Heart right ventricle (tissue), 16 donors: ENCODE results near the gene VPREB1. TPM values are rescaled to one million over a fixed set of nuclear protein-coding genes. Genes with fewer than 3 reads are reported as not detected.
"Not testable (repeated sequence)": the region's sequence is repeated elsewhere in the genome, so short reads cannot be mapped to it uniquely, and the experiment has no call there.

Experiments used
- ATAC-seq, 8 donors: fragments of 200-7000 bp; cut with Tn5 transposase; one replicate each; pipeline ENCODE4 v1.9.1; 2020; ENCODE audit warnings: mild to moderate bottlenecking in 8 of 8, moderate library complexity in 8 of 8, moderate number of reproducible peaks in 1 of 8
- DNase-seq, 2 donors: peaks; one replicate each; pipeline ENCODE4 v3.0.0-alpha.2; 2020
- H3K27ac ChIP-seq, 10 donors: fragments of 200-600 bp; sonication (generic) in 2 of 10; one replicate each; pipeline versions ENCODE4 v1.5.0 to v1.8.0; 2020 to 2022; ENCODE audit warnings: mild to moderate bottlenecking in 3 of 10
- H3K27me3 ChIP-seq, 7 donors: fragments of 200-600 bp; one replicate each; pipeline ENCODE4 v1.8.0; 2021 to 2022; ENCODE audit warnings: mild to moderate bottlenecking in 2 of 7
- H3K36me3 ChIP-seq, 9 donors: fragments of 200-600 bp; sonication (generic) in 1 of 9; one replicate each; pipeline versions ENCODE4 v1.5.0 to v1.8.0; 2020 to 2022; ENCODE audit warnings: mild to moderate bottlenecking in 2 of 9
- H3K4me1 ChIP-seq, 9 donors: fragments of 200-600 bp; sonication (generic) in 1 of 9; one replicate each; pipeline versions ENCODE4 v1.5.0 to v1.8.0; 2020 to 2022; ENCODE audit warnings: mild to moderate bottlenecking in 4 of 9
- H3K4me3 ChIP-seq, 10 donors: fragments of 200-600 bp; sonication (generic) in 2 of 10; one replicate each; pipeline versions ENCODE4 v1.5.0 to v1.8.0; 2020 to 2022; ENCODE audit warnings: mild to moderate bottlenecking in 7 of 10, moderate library complexity in 2 of 10
- H3K9me3 ChIP-seq, 11 donors: fragments of 200-600 bp in 10 of 11; sonication (generic) in 2 of 11; one replicate each; pipeline versions ENCODE4 v1.5.0 to v1.8.0; 2013 to 2022; ENCODE audit warnings: mild to moderate bottlenecking in 2 of 11, control low read depth in 1 of 11, moderate library complexity in 1 of 11
- CTCF ChIP-seq, 9 donors: fragments of 200-600 bp; sonication (generic) in 2 of 9; IDR thresholded peaks; one replicate each; pipeline versions ENCODE4 v1.5.0 to v1.8.0; 2021 to 2022; ENCODE audit warnings: antibody characterized with exemption in 9 of 9, mild to moderate bottlenecking in 5 of 9, moderate library complexity in 1 of 9
- WGBS, 2 donors: extraction: QIAGEN DNeasy Blood & Tissue Kit; methylation state at CpG; one replicate each; pipeline ENCODE4 v1.1.7; 2013; ENCODE audit warnings: inconsistent platforms in 1 of 2; 5-methylcytosine and 5-hydroxymethylcytosine counted together
- intact Hi-C, 10 donors: fragments of 100-400 bp; cut with DNase I; formaldehyde crosslinking; loops; one replicate each; pipeline versions ENCODE4 v1.11.1 to v1.14.2; 2022
- polyA plus RNA-seq, 2 donors: library from polyadenylated mRNA; stranded (reverse); fragments of 200-250 nt; gene quantifications; one replicate each; pipeline ENCODE4 v1.2.3, GENCODE V29; 2013
- total RNA-seq, 10 donors: library from RNA; stranded (reverse); fragmentation: NEBNext Ultra II Directional in 3 of 10; extraction: Animal tissue kit (Norgen Biotek cat#: 25700) in 3 of 10; gene quantifications; one replicate each; pipeline versions ENCODE4 v1.2.1 to v1.2.4, GENCODE V29; 2021 to 2023
- donor health status: Arrhythmogenic right ventricular cardiomyopathy.
- donor health status: ischemic (EF 13 %, LVEDD 7.1; RV severe dilation, severe dysfunction).
- donor health status: healthy with polysubstance abuse.
- donor health status: DM: no; HTN: yes; CAD: no.
- donor health status: DM: no; HTN: no; CAD: no.
- donor health status: ischemic (EF 25% LVEDD 6.9; RV normal size, moderate dysfunction).
- donor health status: ischemic (EF 25% LVEDD 5.7; RV mildly dilated, moderate dysfunction).
- donor health status: healthy.
- donor health status: DM: yes; HTN: yes; CAD: no.
- donor health status: Ischemic cardiomyopathy.
- donor health status: ischemic (EF 35%, LVEDD 5.7; RV mildly dilated, moderate dysfunction).
- donor health status: nonischemic (EF 11% LVEDD 7.7; RV severe dilation, severe dysfunction).
- donor health status: DM: yes; HTN: yes; CAD: no.
- donor health status: PGD.
- donor health status: ischemic (EF 29% LVEDD 5.4; RV normal size, mild dysfunction).
- donor health status: nonischemic (EF 23%, LVEDD 6.1; RV moderate dilation, normal function).

The VPREB1 gene
- total and polyA plus RNA-seq, 12 donors, result not detected

GRCh38 chr22:22207845-22208564 lies 36.6 kb upstream of the VPREB1 start:
- Histone ChIP-seq H3K9me3 (no peaks in the 10 kb centered on the region), H3K27ac (no peak overlapping the region), H3K27me3 (peaks cover 0 to 87% (median 66%) of the 10 kb centered on the region in 7 donors), H3K36me3 (no peaks in the 10 kb centered on the region), H3K4me3 (no peak overlapping the region), H3K4me1 (no peaks in the 10 kb centered on the region)
- intact Hi-C loops, result no loop called here
- DNase-seq (peak; percentile 19 to 57), ATAC-seq (peak in 5 of 8 donors; percentile 7 to 58 (median 48))
- peak in 7 of 9 donors; percentile 26 to 73 (median 53) for TF ChIP-seq CTCF (IDR thresholded peaks at IDR 0.05)
- WGBS, 2 donors, result 23 to 26% methylated on average over 6 of the region's 6 CpGs

GRCh38 chr22:22208652-22209051 lies 35.9 kb upstream of the VPREB1 start:
- no peak overlapping the region for H3K27ac ChIP-seq
- H3K4me3 ChIP-seq, result no peak overlapping the region
- H3K4me1 ChIP-seq, result no peaks in the 10 kb centered on the region
- TF ChIP-seq CTCF (IDR thresholded peaks at IDR 0.05), result no peak
- no peaks in the 10 kb centered on the region for H3K36me3 ChIP-seq
- ATAC-seq (no peak), DNase-seq (no peak)
- H3K9me3 ChIP-seq, result no peaks in the 10 kb centered on the region
- intact Hi-C loops, result no loop called here
- peaks cover 0 to 86% (median 63%) of the 10 kb centered on the region in 7 donors for H3K27me3 ChIP-seq
- 21 to 59% methylated on average over 2 of the region's 2 CpGs for WGBS, 2 donors

DNA sequence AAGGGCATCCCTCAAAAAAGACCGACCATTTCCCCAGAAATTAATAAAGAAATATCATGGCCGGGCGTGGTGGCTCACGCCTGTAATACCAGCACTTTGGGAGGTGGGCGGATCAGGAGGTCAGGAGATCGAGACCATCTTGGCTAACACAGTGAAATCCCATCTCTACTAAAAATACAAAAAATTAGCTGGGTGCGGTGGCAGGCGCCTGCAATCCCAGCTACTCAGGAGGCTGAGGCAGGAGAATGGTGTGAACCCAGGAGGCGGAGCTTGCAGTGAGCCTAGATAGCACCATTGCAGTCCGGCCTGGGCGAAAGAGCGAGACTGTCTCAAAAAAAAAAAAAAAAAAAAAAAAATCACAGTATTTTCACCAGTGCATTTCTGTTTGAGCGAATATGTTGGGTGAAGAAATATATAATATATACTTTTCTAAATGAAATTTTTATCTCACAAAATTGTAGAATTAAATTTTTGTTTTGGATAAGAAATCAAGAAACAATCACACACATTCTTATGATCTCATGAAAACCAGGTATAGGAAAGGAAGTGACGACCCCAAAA lies 35.4 kb upstream of the VPREB1 start:
- H3K9me3 ChIP-seq, intact Hi-C loops, H3K27ac ChIP-seq, H3K36me3 ChIP-seq, H3K4me3 ChIP-seq, DNase-seq, H3K4me1 ChIP-seq, ATAC-seq: not testable (repeated sequence)
- 83 to 86% methylated on average over 14 of the region's 14 CpGs for WGBS, 2 donors
- H3K27me3 ChIP-seq, result peaks cover 0 to 81% (median 61%) of the 10 kb centered on the region in 7 donors

DNA sequence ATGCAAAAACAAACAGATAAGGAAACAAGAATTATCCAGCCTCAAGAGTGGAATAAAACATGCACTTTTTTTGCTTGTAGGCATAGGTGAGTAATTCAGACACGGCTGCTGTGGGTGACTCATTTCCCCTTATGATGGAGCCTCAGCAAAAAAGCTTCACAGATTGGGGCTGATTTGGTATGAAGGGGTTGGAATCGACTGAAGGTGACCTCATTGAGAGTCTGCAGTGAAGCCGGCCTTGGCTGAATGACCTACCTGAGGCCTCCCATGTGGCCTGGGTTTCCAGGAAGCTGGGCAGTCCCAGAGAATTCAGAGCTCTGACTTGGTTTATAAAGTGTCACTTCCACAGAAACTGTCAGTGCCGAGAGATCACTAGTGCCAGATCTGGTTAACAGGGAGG lies 34.2 kb upstream of the VPREB1 start:
- intact Hi-C loops, result no loop called here
- DNase-seq (no peak), ATAC-seq (no peak)
- no peaks in the 10 kb centered on the region for H3K36me3 ChIP-seq
- no peak overlapping the region for H3K27ac ChIP-seq
- TF ChIP-seq CTCF (IDR thresholded peaks at IDR 0.05), result no peak
- no peak overlapping the region for H3K4me3 ChIP-seq
- peaks cover 0 to 69% (median 50%) of the 10 kb centered on the region in 7 donors for H3K27me3 ChIP-seq
- no peaks in the 10 kb centered on the region for H3K9me3 ChIP-seq
- WGBS, 2 donors, result 44 to 64% methylated on average over 4 of the region's 4 CpGs
- H3K4me1 ChIP-seq, result no peaks in the 10 kb centered on the region
